HEK293T (cell line): ENCODE measurements around the gene SHISA6.

ENCODE experiments used
- CTCF ChIA-PET: fragments of 350-600 bp; formaldehyde crosslinking; extraction: SDS; loops from one replicate; lab custom pipeline; 2021; ENCODE audit warnings: antibody characterized with exemption, inconsistent platforms; lab: Yijun Ruan, JAX
- POLR2A ChIA-PET: fragments of 350-600 bp; formaldehyde crosslinking; extraction: SDS; loops from one replicate; lab custom pipeline; 2020; ENCODE audit warnings: antibody characterized with exemption, inconsistent platforms; lab: Yijun Ruan, JAX
- DNase-seq: peaks from one replicate; pipeline ENCODE4 v3.0.0; 2012; ENCODE audit warnings: mixed read lengths; ENCODE audit errors: extremely low spot score
- ARNT ChIP-seq: fragments of 450-650 bp; IDR thresholded peaks from 2 replicates; pipeline ENCODE4 v1.6.1; 2017; ENCODE audit warnings: mild to moderate bottlenecking
- BHLHE40 ChIP-seq: fragments of 450-650 bp; IDR thresholded peaks from 2 replicates; pipeline ENCODE4 v1.6.1; 2016; ENCODE audit warnings: mild to moderate bottlenecking, moderate library complexity, borderline replicate concordance
- CTBP1 ChIP-seq: fragments of 450-650 bp; IDR thresholded peaks from 2 replicates; pipeline ENCODE4 v1.6.1; 2016; ENCODE audit warnings: borderline replicate concordance
- ELF4 ChIP-seq: fragments of 450-650 bp; IDR thresholded peaks from 2 replicates; pipeline ENCODE4 v1.6.1; 2017; ENCODE audit warnings: antibody characterized with exemption
- FOXA1 ChIP-seq: fragments of 450-650 bp; IDR thresholded peaks from 2 replicates; pipeline ENCODE4 v1.6.1; 2016; ENCODE audit warnings: mild to moderate bottlenecking
- FOXK2 ChIP-seq: fragments of 450-650 bp; IDR thresholded peaks from 2 replicates; pipeline ENCODE4 v1.6.1; 2016; ENCODE audit warnings: mild to moderate bottlenecking
- FOXM1 ChIP-seq: fragments of 450-650 bp; IDR thresholded peaks from 2 replicates; pipeline ENCODE4 v1.6.1; 2017; ENCODE audit warnings: mild to moderate bottlenecking, borderline replicate concordance
- HDGF ChIP-seq: fragments of 450-650 bp; IDR thresholded peaks from 2 replicates; pipeline ENCODE4 v1.6.1; 2017; ENCODE audit warnings: antibody characterized with exemption, borderline replicate concordance
- L3MBTL2 ChIP-seq: fragments of 450-650 bp; conservative IDR thresholded peaks from 2 replicates; pipeline ENCODE4 v1.6.1; 2016; ENCODE audit warnings: mild to moderate bottlenecking
- LEF1 ChIP-seq: fragments of 450-650 bp; IDR thresholded peaks from 2 replicates; pipeline ENCODE4 v1.6.1; 2017; ENCODE audit warnings: mild to moderate bottlenecking, borderline replicate concordance
- NFRKB ChIP-seq: fragments of 450-650 bp; IDR thresholded peaks from 2 replicates; pipeline ENCODE4 v1.6.1; 2016; ENCODE audit warnings: mild to moderate bottlenecking, moderate library complexity
- PKNOX1 ChIP-seq: fragments of 450-650 bp; IDR thresholded peaks from 2 replicates; pipeline ENCODE4 v1.6.1; 2016
- SP1 ChIP-seq: fragments of 450-650 bp; IDR thresholded peaks from 2 replicates; pipeline ENCODE4 v1.6.1; 2017
- SUZ12 ChIP-seq: fragments of 450-650 bp; IDR thresholded peaks from 2 replicates; pipeline ENCODE4 v1.6.1; 2016; ENCODE audit warnings: mild to moderate bottlenecking
- TARDBP ChIP-seq: fragments of 450-650 bp; IDR thresholded peaks from 2 replicates; pipeline ENCODE4 v1.6.1; 2016
- ZNF384 ChIP-seq: fragments of 450-650 bp; IDR thresholded peaks from 2 replicates; pipeline ENCODE4 v1.6.1; 2016

The SHISA6 gene

GRCh38 chr17:11380761-11381160 lies 139.7 kb downstream of the SHISA6 start:
- CTCF ChIA-PET = no interaction called here
- DNase-seq = no peak
- no peak for TF ChIP-seq ARNT
- TF ChIP-seq ZNF384 = no peak
- no peak for TF ChIP-seq SP1
- no peak for TF ChIP-seq SUZ12
- TF ChIP-seq LEF1 = no peak
- TF ChIP-seq L3MBTL2 = no peak
- no peak for TF ChIP-seq CTBP1
- TF ChIP-seq FOXK2 = no peak
- no peak for TF ChIP-seq FOXM1

GRCh38 chr17:11383157-11383556 lies 142.1 kb downstream of the SHISA6 start:
- POLR2A ChIA-PET = no interaction called here
- no peak for TF ChIP-seq TARDBP
- no peak for TF ChIP-seq NFRKB
- no peak for TF ChIP-seq SUZ12
- no peak for TF ChIP-seq CTBP1
- no peak for TF ChIP-seq FOXK2
- no peak for TF ChIP-seq SP1
- TF ChIP-seq ARNT = no peak
- no peak for DNase-seq
- CTCF ChIA-PET = no interaction called here

More at GRCh38 chr17:11380761-11381160, 139.7 kb downstream of the SHISA6 start:
- POLR2A ChIA-PET = no interaction called here

GRCh38 chr17:11384131-11384530 lies 143.1 kb downstream of the SHISA6 start:
- TF ChIP-seq FOXK2 (no peak), SUZ12 (no peak), HDGF (no peak), FOXM1 (no peak), CTBP1 (no peak), ARNT (no peak), FOXA1 (no peak), ZNF384 (no peak), NFRKB (no peak), ELF4 (no peak), PKNOX1 (no peak), SP1 (no peak)
- ChIA-PET POLR2A (no interaction called here), CTCF (no interaction called here)
- DNase-seq = no peak

- CTCF ChIA-PET = no interaction called here
- no peak for DNase-seq
- POLR2A ChIA-PET = no interaction called here
- TF ChIP-seq SUZ12 = no peak
- no peak for TF ChIP-seq ZNF384
- TF ChIP-seq BHLHE40 = no peak
Measured at GRCh38 chr17:11387610-11388009, 146.6 kb downstream of the SHISA6 start.

GRCh38 chr17:11388054-11388453 lies 147.0 kb downstream of the SHISA6 start:
- ChIA-PET POLR2A (no interaction called here), CTCF (no interaction called here)
- DNase-seq = no peak
- TF ChIP-seq ARNT (no peak), TARDBP (no peak), BHLHE40 (no peak), L3MBTL2 (no peak), FOXK2 (no peak), LEF1 (no peak), CTBP1 (no peak), ELF4 (no peak), HDGF (no peak), PKNOX1 (no peak)

- POLR2A ChIA-PET = no interaction called here
- no peak for DNase-seq
- TF ChIP-seq HDGF (no peak), SUZ12 (no peak), CTBP1 (no peak), ZNF384 (no peak), LEF1 (no peak), SP1 (no peak)
- CTCF ChIA-PET = no interaction called here
Measured at GRCh38 chr17:11389583-11389982, 148.6 kb downstream of the SHISA6 start.

- TF ChIP-seq HDGF (no peak), ELF4 (no peak), CTBP1 (no peak), FOXA1 (no peak), FOXM1 (no peak), LEF1 (no peak), L3MBTL2 (no peak), NFRKB (no peak), PKNOX1 (no peak), SUZ12 (no peak), FOXK2 (no peak), BHLHE40 (no peak), ARNT (no peak), SP1 (no peak), TARDBP (no peak)
- ChIA-PET CTCF (interaction anchor here (0.7 kb wide), 1 partner anchor 253 kb away, joined by 3 read pairs; no protein-coding TSS in a partner anchor), POLR2A (no interaction called here)
- DNase-seq = no peak
Measured at GRCh38 chr17:11391134-11391533, 150.1 kb downstream of the SHISA6 start.
